HL-60/S4 (cell line): ENCODE data around the gene ENGASE.

ENCODE experiments used
- in situ Hi-C: fragments of 300-500 bp; cut with MboI; formaldehyde crosslinking; loops from 2 replicates; pipeline ENCODE4 v1.14.3; 2022; ENCODE audit warnings: low sequenced_read_pairs

ENGASE gene

GRCh38 chr17:79132271-79133064, 57.8 kb downstream of the ENGASE start:
- in situ Hi-C loops, result no loop called here

- in situ Hi-C loops, result no loop called here
Measured at GRCh38 chr17:79133214-79133613, 58.6 kb downstream of the ENGASE start.

DNA sequence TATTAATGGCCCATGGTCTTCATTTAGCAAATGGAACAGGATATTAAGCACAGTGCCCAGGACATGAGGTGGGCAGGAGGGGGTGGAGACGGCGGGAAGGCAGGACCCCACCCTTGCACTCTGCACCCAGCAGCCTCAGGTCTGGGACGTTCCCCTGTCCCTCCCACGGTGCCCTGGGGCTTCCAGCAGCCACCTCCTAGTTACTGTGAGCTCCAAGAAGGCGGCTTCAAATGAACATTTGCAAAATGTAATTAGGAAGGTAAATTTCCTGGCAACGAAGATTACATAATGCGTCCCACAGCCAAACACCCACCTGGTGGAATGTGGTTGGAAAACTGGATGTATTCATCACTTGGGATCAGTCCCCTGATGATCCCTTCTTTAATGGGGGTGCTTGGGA, 59.4 kb downstream of the ENGASE start:
- in situ Hi-C loops, result no loop called here

DNA sequence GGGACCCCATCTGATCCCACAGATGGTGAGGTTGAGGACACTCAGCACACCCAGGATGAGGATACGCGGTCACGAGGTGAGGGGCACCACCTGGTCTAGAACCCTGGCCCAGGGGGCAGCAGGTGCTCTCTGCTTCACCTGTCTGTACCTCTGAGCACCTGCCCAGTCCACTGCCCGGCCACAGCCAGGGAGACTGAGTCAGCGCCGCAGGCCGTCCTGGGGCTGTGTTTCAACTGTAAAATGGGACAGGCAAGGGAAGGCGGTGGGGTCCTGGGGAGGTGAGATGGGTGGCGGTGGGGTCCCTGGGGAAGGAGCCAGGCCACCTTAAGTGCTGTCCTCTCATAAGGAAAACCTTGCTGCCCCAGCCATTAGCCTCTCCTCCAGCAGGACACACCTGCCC, 60.4 kb downstream of the ENGASE start:
- in situ Hi-C loops, result no loop called here

DNA sequence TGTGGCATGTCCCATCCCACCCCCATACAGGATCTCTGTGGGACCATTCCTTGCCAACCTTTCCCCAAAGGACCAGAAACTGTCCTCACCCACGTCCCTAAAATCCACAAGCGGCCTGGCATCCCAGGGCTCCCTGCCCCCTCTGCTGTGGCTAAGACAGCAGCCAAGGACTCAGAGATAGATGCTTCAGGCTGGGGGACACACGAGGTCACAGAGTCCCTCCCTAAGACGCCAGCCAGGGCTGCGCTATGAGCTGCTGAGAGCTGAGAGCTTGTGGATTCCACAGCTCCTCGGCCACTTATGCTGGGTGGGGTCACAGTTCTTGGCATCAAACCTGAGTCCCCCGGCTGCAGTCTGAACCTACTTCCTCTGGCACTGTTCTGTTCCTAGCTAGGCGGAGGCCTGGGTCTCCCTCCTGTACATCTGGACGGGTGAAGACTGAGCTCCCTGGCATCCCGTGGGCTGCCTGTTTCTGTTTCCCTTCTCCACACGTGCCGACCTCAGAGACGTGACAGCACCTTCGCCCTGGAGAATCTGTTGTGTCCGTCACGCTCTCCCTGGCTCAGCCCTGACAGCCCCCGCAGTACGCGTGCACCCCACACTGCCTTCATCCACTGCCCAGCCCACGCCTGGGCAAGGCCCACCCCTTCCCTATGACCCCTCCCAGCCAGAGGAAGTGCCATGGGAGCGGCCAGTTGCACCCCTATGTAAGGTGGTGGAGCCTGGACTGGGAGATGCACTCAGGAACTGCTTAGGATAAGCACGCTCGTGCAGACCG, 61.2 kb downstream of the ENGASE start:
- in situ Hi-C loops, result no loop called here
